WTC11 (cell line): ENCODE measurements around the gene PBX4. TPM values are rescaled to one million over a fixed set of nuclear protein-coding genes. Genes with fewer than 3 reads are reported as not detected.

ENCODE experiments used
- ATAC-seq: fragments of 200-7000 bp; cut with Tn5 transposase; 2 replicates; pipeline ENCODE4 v1.10.0; 2021; ENCODE audit warnings: mild to moderate bottlenecking, moderate library complexity
- CTCF ChIA-PET: fragments of 300-600 bp; sonication (Branson Sonifier 250); formaldehyde crosslinking; loops from one replicate; lab custom pipeline; 2021; ENCODE audit warnings: antibody characterized with exemption; lab: Charles Lee
- POLR2A ChIA-PET: fragments of 350-600 bp; sonication (Branson Sonifier 250); formaldehyde crosslinking; loops from one replicate; lab custom pipeline; 2021; ENCODE audit warnings: antibody characterized with exemption; lab: Charles Lee
- DNase-seq: peaks from one replicate; pipeline ENCODE4 v3.0.0; 2021; ENCODE audit warnings: low spot score
- H3K27ac Mint-ChIP-seq: 2 replicates; pipeline ENCODE4 v1.8.0; 2021; ENCODE audit warnings: mixed read lengths
- H3K27me3 Mint-ChIP-seq: 2 replicates; pipeline ENCODE4 v1.8.0; 2021; ENCODE audit warnings: low read depth, mild to moderate bottlenecking, moderate library complexity, mixed read lengths
- H3K36me3 Mint-ChIP-seq: 2 replicates; pipeline ENCODE4 v1.8.0; 2021; ENCODE audit warnings: mixed read lengths
- H3K4me1 Mint-ChIP-seq: 2 replicates; pipeline ENCODE4 v1.8.0; 2022; ENCODE audit warnings: mixed read lengths
- H3K4me3 Mint-ChIP-seq: 2 replicates; pipeline ENCODE4 v1.8.0; 2021; ENCODE audit warnings: mild to moderate bottlenecking, moderate library complexity, mixed read lengths
- H3K9me3 Mint-ChIP-seq: 2 replicates; pipeline ENCODE4 v1.8.0; 2021; ENCODE audit warnings: mixed read lengths
- ARID4B ChIP-seq: sonication (generic); formaldehyde crosslinking; IDR thresholded peaks from 2 replicates; pipeline ENCODE4 v1.8.0; 2023; ENCODE audit warnings: missing genetic modification reagents, mild to moderate bottlenecking, borderline replicate concordance
- CBFB ChIP-seq: sonication (generic); formaldehyde crosslinking; IDR thresholded peaks from 2 replicates; pipeline ENCODE4 v1.8.1; 2022; ENCODE audit warnings: mild to moderate bottlenecking, low read depth, missing genetic modification reagents
- CDX4 ChIP-seq: fragments of 250-450 bp; sonication (Bioruptor Pico); IDR thresholded peaks from 2 replicates; pipeline ENCODE4 v1.9.0; 2021; ENCODE audit warnings: moderate library complexity, mild to moderate bottlenecking, inconsistent platforms, borderline replicate concordance
- CREB1 ChIP-seq: sonication (generic); formaldehyde crosslinking; IDR thresholded peaks from 2 replicates; pipeline ENCODE4 v1.8.0; 2023; ENCODE audit warnings: mild to moderate bottlenecking, missing genetic modification reagents
- CREM ChIP-seq: sonication (generic); formaldehyde crosslinking; IDR thresholded peaks from 2 replicates; pipeline ENCODE4 v1.8.1; 2022; ENCODE audit warnings: mild to moderate bottlenecking, missing genetic modification reagents, moderate library complexity
- E2F4 ChIP-seq: sonication (generic); formaldehyde crosslinking; IDR thresholded peaks from 2 replicates; pipeline ENCODE4 v1.8.1; 2022; ENCODE audit warnings: low read depth, mild to moderate bottlenecking, moderate library complexity, missing genetic modification reagents, borderline replicate concordance
- ESRRA ChIP-seq: sonication (generic); formaldehyde crosslinking; IDR thresholded peaks from 2 replicates; pipeline ENCODE4 v1.8.1; 2022; ENCODE audit warnings: mild to moderate bottlenecking, missing genetic modification reagents, borderline replicate concordance
- GABPB1 ChIP-seq: sonication (generic); formaldehyde crosslinking; IDR thresholded peaks from 2 replicates; pipeline ENCODE4 v1.8.1; 2023; ENCODE audit warnings: mild to moderate bottlenecking, missing genetic modification reagents
- IRF2 ChIP-seq: sonication (generic); formaldehyde crosslinking; IDR thresholded peaks from 2 replicates; pipeline ENCODE4 v1.8.0; 2022; ENCODE audit warnings: low read depth, missing genetic modification reagents, borderline replicate concordance
- MAX ChIP-seq: sonication (generic); formaldehyde crosslinking; IDR thresholded peaks from 2 replicates; pipeline ENCODE4 v1.8.0; 2022; ENCODE audit warnings: mild to moderate bottlenecking, missing genetic modification reagents
- MLX ChIP-seq: sonication (generic); formaldehyde crosslinking; IDR thresholded peaks from 2 replicates; pipeline ENCODE4 v1.8.1; 2023; ENCODE audit warnings: mild to moderate bottlenecking, missing genetic modification reagents, moderate library complexity
- NFATC4 ChIP-seq: fragments of 250-450 bp; sonication (Bioruptor Pico); IDR thresholded peaks from 2 replicates; pipeline ENCODE4 v1.9.0; 2021; ENCODE audit warnings: mild to moderate bottlenecking
- NR1H2 ChIP-seq: sonication (generic); formaldehyde crosslinking; IDR thresholded peaks from 2 replicates; pipeline ENCODE4 v1.9.0; 2021; ENCODE audit warnings: mild to moderate bottlenecking, moderate library complexity, missing genetic modification reagents
- NR2C2 ChIP-seq: sonication (generic); formaldehyde crosslinking; IDR thresholded peaks from 2 replicates; pipeline ENCODE4 v1.8.0; 2022; ENCODE audit warnings: mild to moderate bottlenecking, missing genetic modification reagents
- NR3C1 ChIP-seq: sonication (generic); formaldehyde crosslinking; conservative IDR thresholded peaks from 2 replicates; pipeline ENCODE4 v1.8.1; 2023; ENCODE audit warnings: low read depth, mild to moderate bottlenecking, missing genetic modification reagents
- OVOL2 ChIP-seq: fragments of 250-450 bp; sonication (Bioruptor Pico); IDR thresholded peaks from 2 replicates; pipeline ENCODE4 v1.9.0; 2021; ENCODE audit warnings: mild to moderate bottlenecking, borderline replicate concordance
- SP1 ChIP-seq: sonication (generic); formaldehyde crosslinking; conservative IDR thresholded peaks from 2 replicates; pipeline ENCODE4 v1.8.1; 2022; ENCODE audit warnings: missing genetic modification reagents
- ZBTB21 ChIP-seq: sonication (generic); formaldehyde crosslinking; IDR thresholded peaks from 2 replicates; pipeline ENCODE4 v1.8.1; 2023; ENCODE audit warnings: mild to moderate bottlenecking, missing genetic modification reagents, borderline replicate concordance
- ZMAT4 ChIP-seq: fragments of 250-450 bp; sonication (Bioruptor Pico); IDR thresholded peaks from 2 replicates; pipeline ENCODE4 v1.9.0; 2021; ENCODE audit warnings: mild to moderate bottlenecking
- ZNF219 ChIP-seq: sonication (generic); formaldehyde crosslinking; IDR thresholded peaks from 2 replicates; pipeline ENCODE4 v1.8.0; 2023; ENCODE audit warnings: missing genetic modification reagents, mild to moderate bottlenecking, borderline replicate concordance
- ZNF396 ChIP-seq: fragments of 250-450 bp; sonication (Bioruptor Pico); IDR thresholded peaks from 2 replicates; pipeline ENCODE4 v1.8.0; 2021; ENCODE audit warnings: mild to moderate bottlenecking, moderate library complexity, borderline replicate concordance
- ZNF416 ChIP-seq: fragments of 250-450 bp; sonication (Bioruptor Pico); IDR thresholded peaks from 2 replicates; pipeline ENCODE4 v1.9.0; 2021; ENCODE audit warnings: mild to moderate bottlenecking, inconsistent platforms
- total RNA-seq: library from RNA; stranded (reverse); gene quantifications from 3 replicates; pipeline ENCODE4 v1.2.3, GENCODE V29; 2021
- TF ChIP-seq, protein P1 (sequence below): fragments of 250-450 bp; sonication (Bioruptor Pico); IDR thresholded peaks from 2 replicates; pipeline ENCODE4 v2.1.2; 2022; ENCODE audit warnings: mild to moderate bottlenecking, moderate library complexity

Gene PBX4
- total RNA-seq, 1 experiment from 2014 or later = 3.2 TPM

DNA sequence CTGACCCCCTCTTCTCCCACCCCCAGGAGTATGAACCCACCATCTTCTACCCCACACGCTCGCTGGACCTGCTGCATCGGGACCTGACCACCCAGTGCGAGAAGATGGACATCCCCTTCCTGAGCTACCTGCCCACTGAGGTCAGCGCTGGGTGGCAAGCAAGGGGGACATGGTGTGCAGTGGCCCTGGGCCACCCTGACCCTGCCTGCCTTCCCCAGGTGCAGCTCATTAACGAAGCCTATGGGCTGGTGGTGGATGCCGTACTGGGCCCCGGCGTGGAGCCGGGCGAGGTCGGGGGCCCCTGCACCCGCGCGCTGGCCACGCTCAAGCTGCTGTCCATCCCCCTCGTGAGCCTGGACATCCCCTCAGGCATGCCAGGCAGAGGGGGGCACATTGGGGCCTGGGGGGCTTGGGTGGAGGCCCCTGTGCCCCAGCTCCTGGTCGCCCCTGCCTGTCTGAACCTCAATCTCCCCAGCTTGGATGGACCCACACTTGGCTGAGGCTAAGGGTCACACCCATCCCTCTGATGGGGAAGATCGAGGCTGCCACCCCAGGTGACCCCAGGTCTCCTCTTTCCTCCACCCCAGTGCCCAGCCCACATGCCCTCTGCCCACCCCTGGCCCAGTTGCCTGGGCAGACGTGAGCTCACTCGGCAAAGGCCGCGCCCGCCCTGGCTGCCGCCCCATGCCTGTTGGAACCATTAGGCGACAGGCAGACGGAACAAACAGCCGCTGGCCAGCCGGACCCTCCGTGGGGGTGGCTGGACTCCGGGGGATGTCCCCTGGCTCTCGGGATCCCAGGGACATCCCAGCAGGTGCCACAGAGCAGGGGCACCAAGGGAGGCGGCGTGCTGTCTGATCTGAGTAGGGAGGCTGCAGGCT lies 82.9 kb downstream of the PBX4 start:
- ChIA-PET POLR2A (interaction anchor here (0.5 to 1.5 kb wide), 2 partner anchors 17 to 86 kb away, joined by 3 read pairs; no protein-coding TSS in a partner anchor), CTCF (interaction anchor here (0.8 to 14.4 kb wide), 3 partner anchors 18 to 108 kb away, joined by 3 to 408 read pairs (median 4); partner anchors contain the start of gene GMIP)
- peaks cover 21% of the 10 kb centered on the region for H3K4me1 Mint-ChIP-seq
- no peak overlapping the region for H3K4me3 Mint-ChIP-seq
- peaks cover 33% of the 10 kb centered on the region for H3K27me3 Mint-ChIP-seq
- H3K36me3 Mint-ChIP-seq = no peaks in the 10 kb centered on the region
- no peaks in the 10 kb centered on the region for H3K9me3 Mint-ChIP-seq
- TF ChIP-seq MLX = no peak
- no peak for TF ChIP-seq NR1H2 (CRISPR knock-in tag)
- TF ChIP-seq OVOL2 (CRISPR knock-in tag) = no peak
- TF ChIP-seq, protein P1, sequence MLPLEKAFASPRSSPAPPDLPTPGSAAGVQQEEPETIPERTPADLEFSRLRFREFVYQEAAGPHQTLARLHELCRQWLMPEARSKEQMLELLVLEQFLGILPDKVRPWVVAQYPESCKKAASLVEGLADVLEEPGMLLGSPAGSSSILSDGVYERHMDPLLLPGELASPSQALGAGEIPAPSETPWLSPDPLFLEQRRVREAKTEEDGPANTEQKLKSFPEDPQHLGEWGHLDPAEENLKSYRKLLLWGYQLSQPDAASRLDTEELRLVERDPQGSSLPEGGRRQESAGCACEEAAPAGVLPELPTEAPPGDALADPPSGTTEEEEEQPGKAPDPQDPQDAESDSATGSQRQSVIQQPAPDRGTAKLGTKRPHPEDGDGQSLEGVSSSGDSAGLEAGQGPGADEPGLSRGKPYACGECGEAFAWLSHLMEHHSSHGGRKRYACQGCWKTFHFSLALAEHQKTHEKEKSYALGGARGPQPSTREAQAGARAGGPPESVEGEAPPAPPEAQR = no peak
- no peak for TF ChIP-seq CREM (CRISPR knock-in tag)
- no peak for TF ChIP-seq ZNF416 (CRISPR knock-in tag)
- no peak for TF ChIP-seq E2F4 (CRISPR knock-in tag)
- TF ChIP-seq NFATC4 = no peak
- no peak for TF ChIP-seq ZNF396 (CRISPR knock-in tag)
- TF ChIP-seq CREB1 (CRISPR knock-in tag) = no peak
- TF ChIP-seq CBFB = no peak
- TF ChIP-seq ZBTB21 (CRISPR knock-in tag) = no peak
- no peak for TF ChIP-seq MAX (CRISPR knock-in tag)
- no peak for TF ChIP-seq IRF2 (CRISPR knock-in tag)
- no peak for TF ChIP-seq GABPB1 (CRISPR knock-in tag)
- TF ChIP-seq, all 79 proteins: peak for 0
- no peak for DNase-seq
- no peak overlapping the region for H3K27ac Mint-ChIP-seq
- ATAC-seq = no peak

- DNase-seq (no peak), ATAC-seq (no peak)
- Mint-ChIP-seq H3K27ac (no peak overlapping the region), H3K4me1 (peaks cover 24% of the 10 kb centered on the region), H3K4me3 (no peak overlapping the region), H3K9me3 (no peaks in the 10 kb centered on the region), H3K36me3 (no peaks in the 10 kb centered on the region), H3K27me3 (peaks cover 28% of the 10 kb centered on the region)
- CTCF ChIA-PET = interaction anchor here (0.8 to 14.4 kb wide), 3 partner anchors 19 to 109 kb away, joined by 3 to 408 read pairs (median 4); partner anchors contain the start of gene GMIP
- POLR2A ChIA-PET = interaction anchor here (0.6 kb wide), 1 partner anchor 73 kb away, joined by 3 read pairs; no protein-coding TSS in a partner anchor
- no peak for TF ChIP-seq ARID4B (CRISPR knock-in tag)
- TF ChIP-seq MAX (CRISPR knock-in tag) = no peak
- TF ChIP-seq ZNF219 (CRISPR knock-in tag) = no peak
- no peak for TF ChIP-seq SP1 (CRISPR knock-in tag)
- TF ChIP-seq ZNF396 (CRISPR knock-in tag) = no peak
- TF ChIP-seq ZMAT4 (CRISPR knock-in tag) = no peak
- TF ChIP-seq GABPB1 (CRISPR knock-in tag) = no peak
- no peak for TF ChIP-seq NR3C1
- TF ChIP-seq ESRRA (CRISPR knock-in tag) = no peak
- no peak for TF ChIP-seq NR2C2 (CRISPR knock-in tag)
- TF ChIP-seq CDX4 = no peak
Measured at GRCh38 chr19:19534556-19535265, 83.8 kb downstream of the PBX4 start.
